Measurements from ENCODE around the gene FMN1. TPM values are rescaled to one million over a fixed set of nuclear protein-coding genes. Genes with fewer than 3 reads are reported as not detected.

FMN1 gene
- total RNA-seq, 1 experiment from 2014 or later, result 3.9 TPM

- ATAC-seq, result no peak
- ChIA-PET CTCF (no interaction called here), POLR2A (no interaction called here)
- TF ChIP-seq TCF7L2 (IDR thresholded peaks at IDR 0.05; ENCODE audit: low read depth, low read length) (no peak), REST (IDR thresholded peaks at IDR 0.05; ENCODE audit: insufficient read depth in 1 of 2, low read depth in 2 of 2, low read length in 1 of 2) (no peak), POLR2AphosphoS5 (IDR thresholded peaks at IDR 0.05; ENCODE audit: low read depth, low read length) (no peak), SIN3A (IDR thresholded peaks at IDR 0.05; ENCODE audit: borderline replicate concordance, insufficient read depth, low read depth, low read length) (no peak), CTCF (IDR thresholded peaks at IDR 0.05) (no peak)
- Histone ChIP-seq H3K9me3 (ENCODE audit: control insufficient read depth, insufficient read depth, low read depth, low read length) (no peaks in the 10 kb centered on the region), H3K36me3 (ENCODE audit: control insufficient read depth, insufficient read depth, low read length) (no peaks in the 10 kb centered on the region), H3K27me3 (ENCODE audit: control insufficient read depth, insufficient read depth, low read length) (no peaks in the 10 kb centered on the region), H3K4me1 (ENCODE audit: control insufficient read depth, insufficient read depth, low read length) (no peaks in the 10 kb centered on the region), H3K27ac (ENCODE audit: low read length) (no peak overlapping the region), H3K4me3 (ENCODE audit: low read depth in 2 of 2, low read length in 2 of 2) (no peak overlapping the region)
- DNase-seq (ENCODE audit: low read depth, low spot score), result no peak
- no TSS peak for BruUV-seq (replicated peaks)
- in situ Hi-C loops (cut with HindIII; ENCODE audit: low pct_unique_long_range_greater_than_20kb, low sequenced_read_pairs) (no loop called here), intact Hi-C loops (cut with micrococcal nuclease; ENCODE audit: unreplicated experiment) (loop anchor here (5.0 kb wide), 1 partner anchor 105 kb away; no protein-coding TSS in a partner anchor)
These were observed 342.5 kb downstream of the FMN1 start for GRCh38 chr15:32852017-32852416.

GRCh38 chr15:32851572-32851971 lies 342.9 kb downstream of the FMN1 start:
- ChIA-PET CTCF (no interaction called here), POLR2A (no interaction called here)
- no TSS peak for BruUV-seq (replicated peaks)
- TF ChIP-seq CTCF (IDR thresholded peaks at IDR 0.05) (no peak), REST (IDR thresholded peaks at IDR 0.05; ENCODE audit: insufficient read depth in 1 of 2, low read depth in 2 of 2, low read length in 1 of 2) (no peak), POLR2AphosphoS5 (IDR thresholded peaks at IDR 0.05; ENCODE audit: low read depth, low read length) (no peak), SIN3A (IDR thresholded peaks at IDR 0.05; ENCODE audit: borderline replicate concordance, insufficient read depth, low read depth, low read length) (no peak), TCF7L2 (IDR thresholded peaks at IDR 0.05; ENCODE audit: low read depth, low read length) (no peak)
- in situ Hi-C loops (cut with HindIII; ENCODE audit: low pct_unique_long_range_greater_than_20kb, low sequenced_read_pairs), result no loop called here
- no peak overlapping the region for H3K4me3 ChIP-seq (ENCODE audit: low read depth in 2 of 2, low read length in 2 of 2)
- no peaks in the 10 kb centered on the region for H3K36me3 ChIP-seq (ENCODE audit: control insufficient read depth, insufficient read depth, low read length)
- H3K4me1 ChIP-seq (ENCODE audit: control insufficient read depth, insufficient read depth, low read length), result no peaks in the 10 kb centered on the region
- ATAC-seq, result no peak
- H3K27ac ChIP-seq (ENCODE audit: low read length), result no peak overlapping the region
- DNase-seq (ENCODE audit: low read depth, low spot score), result no peak
- intact Hi-C loops (cut with micrococcal nuclease; ENCODE audit: unreplicated experiment), result loop anchor here (5.0 kb wide), 1 partner anchor 106 kb away; no protein-coding TSS in a partner anchor
- H3K27me3 ChIP-seq (ENCODE audit: control insufficient read depth, insufficient read depth, low read length), result no peaks in the 10 kb centered on the region
- H3K9me3 ChIP-seq (ENCODE audit: control insufficient read depth, insufficient read depth, low read depth, low read length), result no peaks in the 10 kb centered on the region
